Neural cell (in vitro differentiated cells): Measurements from ENCODE around the gene FAM110A.

ENCODE experiments used
- CTCF ChIP-seq: fragments of 450-650 bp; IDR thresholded peaks from 2 replicates; pipeline ENCODE4 v1.5.1; 2014; ENCODE audit warnings: antibody characterized with exemption, mild to moderate bottlenecking, moderate library complexity; ENCODE audit not compliant: poor library complexity, severe bottlenecking
- EP300 ChIP-seq: fragments of 450-650 bp; conservative IDR thresholded peaks from 2 replicates; pipeline ENCODE4 v1.6.1; 2014; ENCODE audit warnings: antibody characterized with exemption, mild to moderate bottlenecking, moderate library complexity; ENCODE audit not compliant: poor library complexity, severe bottlenecking
- EZH2 ChIP-seq: fragments of 200-600, 300-800 bp; shearing (Covaris generic), sonication (generic); IDR thresholded peaks from 2 replicates; pipeline ENCODE4 v1.6.1; 2014; ENCODE audit warnings: antibody characterized with exemption, low read length, borderline replicate concordance, mild to moderate bottlenecking; ENCODE audit not compliant: insufficient read depth, poor library complexity, severe bottlenecking
- MXI1 ChIP-seq: fragments of 450-650 bp; conservative IDR thresholded peaks from 2 replicates; pipeline ENCODE4 v1.6.1; 2014; ENCODE audit warnings: antibody characterized with exemption, mild to moderate bottlenecking; ENCODE audit not compliant: poor library complexity, severe bottlenecking
- POLR2AphosphoS5 ChIP-seq: IDR thresholded peaks from 2 replicates; pipeline ENCODE4 v1.6.1; 2012
- TAF1 ChIP-seq: IDR thresholded peaks from 2 replicates; pipeline ENCODE4 v1.6.1; 2012; ENCODE audit warnings: low read depth
- TF ChIP-seq, protein P1 (sequence below): IDR thresholded peaks from 2 replicates; pipeline ENCODE4 v1.6.1; 2012; ENCODE audit warnings: borderline replicate concordance

GRCh38 chr20:813390-813789 lies 20.1 kb upstream of the FAM110A start:
- TF ChIP-seq CTCF (no peak), EP300 (no peak), EZH2 (no peak), POLR2AphosphoS5 (no peak), MXI1 (no peak), TAF1 (no peak)
- TF ChIP-seq, protein P1, sequence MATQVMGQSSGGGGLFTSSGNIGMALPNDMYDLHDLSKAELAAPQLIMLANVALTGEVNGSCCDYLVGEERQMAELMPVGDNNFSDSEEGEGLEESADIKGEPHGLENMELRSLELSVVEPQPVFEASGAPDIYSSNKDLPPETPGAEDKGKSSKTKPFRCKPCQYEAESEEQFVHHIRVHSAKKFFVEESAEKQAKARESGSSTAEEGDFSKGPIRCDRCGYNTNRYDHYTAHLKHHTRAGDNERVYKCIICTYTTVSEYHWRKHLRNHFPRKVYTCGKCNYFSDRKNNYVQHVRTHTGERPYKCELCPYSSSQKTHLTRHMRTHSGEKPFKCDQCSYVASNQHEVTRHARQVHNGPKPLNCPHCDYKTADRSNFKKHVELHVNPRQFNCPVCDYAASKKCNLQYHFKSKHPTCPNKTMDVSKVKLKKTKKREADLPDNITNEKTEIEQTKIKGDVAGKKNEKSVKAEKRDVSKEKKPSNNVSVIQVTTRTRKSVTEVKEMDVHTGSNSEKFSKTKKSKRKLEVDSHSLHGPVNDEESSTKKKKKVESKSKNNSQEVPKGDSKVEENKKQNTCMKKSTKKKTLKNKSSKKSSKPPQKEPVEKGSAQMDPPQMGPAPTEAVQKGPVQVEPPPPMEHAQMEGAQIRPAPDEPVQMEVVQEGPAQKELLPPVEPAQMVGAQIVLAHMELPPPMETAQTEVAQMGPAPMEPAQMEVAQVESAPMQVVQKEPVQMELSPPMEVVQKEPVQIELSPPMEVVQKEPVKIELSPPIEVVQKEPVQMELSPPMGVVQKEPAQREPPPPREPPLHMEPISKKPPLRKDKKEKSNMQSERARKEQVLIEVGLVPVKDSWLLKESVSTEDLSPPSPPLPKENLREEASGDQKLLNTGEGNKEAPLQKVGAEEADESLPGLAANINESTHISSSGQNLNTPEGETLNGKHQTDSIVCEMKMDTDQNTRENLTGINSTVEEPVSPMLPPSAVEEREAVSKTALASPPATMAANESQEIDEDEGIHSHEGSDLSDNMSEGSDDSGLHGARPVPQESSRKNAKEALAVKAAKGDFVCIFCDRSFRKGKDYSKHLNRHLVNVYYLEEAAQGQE: no peak
